GM20431 (cell line): ENCODE measurements around the gene CSNK1G1.
"Not testable (repeated sequence)": the region's sequence is repeated elsewhere in the genome, so short reads cannot be mapped to it uniquely, and the experiment has no call there.

ENCODE experiments used
- in situ Hi-C: fragments of 300-500 bp; cut with MseI, MboI; formaldehyde crosslinking; loops from one replicate; pipeline ENCODE4 v1.15.0; 2020; ENCODE audit warnings: low sequenced_read_pairs; ENCODE audit not compliant: unreplicated experiment

Gene CSNK1G1

GRCh38 chr15:64310036-64310435, 45.9 kb downstream of the CSNK1G1 start:
- in situ Hi-C loops, result no loop called here

GRCh38 chr15:64305261-64305660, 50.7 kb downstream of the CSNK1G1 start:
- in situ Hi-C loops, result no loop called here

GRCh38 chr15:64289550-64289949, 66.4 kb downstream of the CSNK1G1 start:
- in situ Hi-C loops, result no loop called here

GRCh38 chr15:64288999-64289398, 67.0 kb downstream of the CSNK1G1 start:
- in situ Hi-C loops, result no loop called here

GRCh38 chr15:64288577-64288976, 67.4 kb downstream of the CSNK1G1 start:
- in situ Hi-C loops, result no loop called here

GRCh38 chr15:64287953-64288352, 68.0 kb downstream of the CSNK1G1 start:
- in situ Hi-C loops, result no loop called here

- in situ Hi-C loops, result no loop called here
Observed at GRCh38 chr15:64286473-64286872, 69.5 kb downstream of the CSNK1G1 start.

GRCh38 chr15:64285871-64286270, 70.1 kb downstream of the CSNK1G1 start:
- in situ Hi-C loops, result no loop called here

- in situ Hi-C loops, result no loop called here
Observed at GRCh38 chr15:64285150-64285549, 70.8 kb downstream of the CSNK1G1 start.

GRCh38 chr15:64284042-64284441, 71.9 kb downstream of the CSNK1G1 start:
- in situ Hi-C loops, result no loop called here

- in situ Hi-C loops, result no loop called here
Observed at GRCh38 chr15:64282701-64283100, 73.3 kb downstream of the CSNK1G1 start.

- in situ Hi-C loops, result no loop called here
Observed at GRCh38 chr15:64279131-64279530, 76.8 kb downstream of the CSNK1G1 start.

GRCh38 chr15:64275934-64276333, 80.0 kb downstream of the CSNK1G1 start:
- in situ Hi-C loops, result no loop called here

- in situ Hi-C loops, result no loop called here
Observed at GRCh38 chr15:64274341-64274950, 81.5 kb downstream of the CSNK1G1 start.

- in situ Hi-C loops, result no loop called here
Observed at GRCh38 chr15:64267331-64267973, 88.5 kb downstream of the CSNK1G1 start.

GRCh38 chr15:64265188-64265587, 90.8 kb downstream of the CSNK1G1 start:
- in situ Hi-C loops, result not testable (repeated sequence)

- in situ Hi-C loops, result no loop called here
Observed at GRCh38 chr15:64264502-64264901, 91.5 kb downstream of the CSNK1G1 start.

- in situ Hi-C loops, result no loop called here
Observed at GRCh38 chr15:64263567-64263966, 92.4 kb downstream of the CSNK1G1 start.

GRCh38 chr15:64256051-64256450, 99.9 kb downstream of the CSNK1G1 start:
- in situ Hi-C loops, result no loop called here

GRCh38 chr15:64251658-64252057, 104.3 kb downstream of the CSNK1G1 start:
- in situ Hi-C loops, result no loop called here

GRCh38 chr15:64251121-64251520, 104.9 kb downstream of the CSNK1G1 start:
- in situ Hi-C loops, result no loop called here
